Measurements from ENCODE around the gene ONECUT2. TPM values are rescaled to one million over a fixed set of nuclear protein-coding genes. Genes with fewer than 3 reads are reported as not detected.
"Not testable (repeated sequence)": the region's sequence is repeated elsewhere in the genome, so short reads cannot be mapped to it uniquely, and the experiment has no call there.

The ONECUT2 gene
- total RNA-seq, 2 experiments from 2014 or later = not detected

DNA sequence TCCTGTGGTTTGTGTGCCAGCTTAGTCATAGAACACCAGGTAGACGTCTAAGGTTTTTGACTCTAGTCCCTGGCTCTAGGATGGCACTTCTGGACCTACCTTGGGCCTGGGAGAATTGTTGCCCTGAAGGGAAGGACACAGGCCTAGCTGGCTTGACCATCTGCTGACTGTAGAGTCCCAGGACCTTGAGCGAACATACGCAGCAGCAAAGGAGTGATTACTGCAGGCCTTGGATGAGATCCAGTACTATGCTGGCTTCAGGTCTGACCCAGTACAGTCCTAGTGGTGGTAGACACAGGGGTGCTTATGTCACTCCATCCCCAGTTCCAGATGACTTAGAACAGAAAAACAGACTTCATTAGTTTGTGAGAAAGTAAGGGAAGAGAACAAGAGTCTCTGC is 45.1 kb upstream of the ONECUT2 start:
- POLR2A ChIA-PET = interaction anchor here (0.7 kb wide), 1 partner anchor 417 kb away, joined by 3 read pairs; no protein-coding TSS in a partner anchor
- TF ChIP-seq EZH2phosphoT487 (IDR thresholded peaks at IDR 0.05; ENCODE audit: borderline replicate concordance, low read depth, low read length) = no peak
- TF ChIP-seq, protein P1, sequence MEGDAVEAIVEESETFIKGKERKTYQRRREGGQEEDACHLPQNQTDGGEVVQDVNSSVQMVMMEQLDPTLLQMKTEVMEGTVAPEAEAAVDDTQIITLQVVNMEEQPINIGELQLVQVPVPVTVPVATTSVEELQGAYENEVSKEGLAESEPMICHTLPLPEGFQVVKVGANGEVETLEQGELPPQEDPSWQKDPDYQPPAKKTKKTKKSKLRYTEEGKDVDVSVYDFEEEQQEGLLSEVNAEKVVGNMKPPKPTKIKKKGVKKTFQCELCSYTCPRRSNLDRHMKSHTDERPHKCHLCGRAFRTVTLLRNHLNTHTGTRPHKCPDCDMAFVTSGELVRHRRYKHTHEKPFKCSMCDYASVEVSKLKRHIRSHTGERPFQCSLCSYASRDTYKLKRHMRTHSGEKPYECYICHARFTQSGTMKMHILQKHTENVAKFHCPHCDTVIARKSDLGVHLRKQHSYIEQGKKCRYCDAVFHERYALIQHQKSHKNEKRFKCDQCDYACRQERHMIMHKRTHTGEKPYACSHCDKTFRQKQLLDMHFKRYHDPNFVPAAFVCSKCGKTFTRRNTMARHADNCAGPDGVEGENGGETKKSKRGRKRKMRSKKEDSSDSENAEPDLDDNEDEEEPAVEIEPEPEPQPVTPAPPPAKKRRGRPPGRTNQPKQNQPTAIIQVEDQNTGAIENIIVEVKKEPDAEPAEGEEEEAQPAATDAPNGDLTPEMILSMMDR (conservative IDR thresholded peaks at IDR 0.05; ENCODE audit: low read length) = no peak

DNA sequence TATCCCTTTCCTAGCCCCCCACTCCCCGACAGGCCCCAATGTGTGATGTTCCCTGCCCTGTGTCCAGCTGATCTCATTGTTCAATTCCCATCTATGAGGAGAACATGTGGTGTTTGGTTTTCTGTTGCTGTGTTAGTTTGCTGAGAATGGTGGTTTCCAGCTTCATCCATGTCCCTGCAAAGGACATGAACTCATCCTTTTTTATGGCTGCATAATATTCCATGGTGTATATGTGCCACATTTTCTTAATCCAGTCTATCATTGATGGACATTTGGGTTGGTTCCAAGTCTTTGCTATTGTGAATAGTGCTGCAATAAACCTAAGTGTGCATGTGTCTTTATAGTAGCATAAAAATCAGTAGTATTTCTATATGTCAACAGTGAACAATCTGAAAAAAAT is 40.4 kb upstream of the ONECUT2 start:
- H4K20me1 ChIP-seq (ENCODE audit: insufficient read depth, low read length); H3K36me3 ChIP-seq (ENCODE audit: insufficient read depth, low read length); H3K4me3 ChIP-seq (ENCODE audit: low read depth, low read length, poor library complexity, severe bottlenecking); POLR2A ChIA-PET; DNase-seq (ENCODE audit: low spot score); H2AFZ ChIP-seq (ENCODE audit: low read length); H3K4me2 ChIP-seq (ENCODE audit: low read length); H3K79me2 ChIP-seq (ENCODE audit: insufficient read depth, low read depth, low read length); H3K9me2 ChIP-seq (ENCODE audit: insufficient read depth, low read length); intact Hi-C loops (cut with micrococcal nuclease; ENCODE audit: unreplicated experiment); CTCF ChIA-PET (ENCODE audit: unreplicated experiment); H3K9me3 ChIP-seq (ENCODE audit: low read length); H3K27ac ChIP-seq (ENCODE audit: low read depth, low read length, poor library complexity, severe bottlenecking); BruUV-seq (replicated peaks); H3K4me1 ChIP-seq (ENCODE audit: insufficient read depth, low read length, poor library complexity, severe bottlenecking): not testable (repeated sequence)

More for the DNA sequence above, 45.1 kb upstream of the ONECUT2 start:
- Histone ChIP-seq H4K20me1 (ENCODE audit: insufficient read depth, low read length) (no peaks in the 10 kb centered on the region), H3K9me2 (ENCODE audit: insufficient read depth, low read length) (no peaks in the 10 kb centered on the region), H2AFZ (ENCODE audit: low read length) (no peak overlapping the region), H3K4me3 (ENCODE audit: low read depth, low read length, poor library complexity, severe bottlenecking) (no peak overlapping the region), H3K4me1 (ENCODE audit: insufficient read depth, low read length, poor library complexity, severe bottlenecking) (no peaks in the 10 kb centered on the region), H3K27ac (ENCODE audit: low read depth, low read length, poor library complexity, severe bottlenecking) (no peak overlapping the region), H3K36me3 (ENCODE audit: insufficient read depth, low read length) (no peaks in the 10 kb centered on the region), H3K9me3 (ENCODE audit: low read length) (no peaks in the 10 kb centered on the region), H3K79me2 (ENCODE audit: insufficient read depth, low read depth, low read length) (no peaks in the 10 kb centered on the region), H3K4me2 (ENCODE audit: low read length) (no peak overlapping the region)
- intact Hi-C loops (cut with micrococcal nuclease; ENCODE audit: unreplicated experiment) = no loop called here
- CTCF ChIA-PET (ENCODE audit: unreplicated experiment) = no interaction called here
- DNase-seq (ENCODE audit: low spot score) = no peak
- BruUV-seq (replicated peaks) = no TSS peak

DNA sequence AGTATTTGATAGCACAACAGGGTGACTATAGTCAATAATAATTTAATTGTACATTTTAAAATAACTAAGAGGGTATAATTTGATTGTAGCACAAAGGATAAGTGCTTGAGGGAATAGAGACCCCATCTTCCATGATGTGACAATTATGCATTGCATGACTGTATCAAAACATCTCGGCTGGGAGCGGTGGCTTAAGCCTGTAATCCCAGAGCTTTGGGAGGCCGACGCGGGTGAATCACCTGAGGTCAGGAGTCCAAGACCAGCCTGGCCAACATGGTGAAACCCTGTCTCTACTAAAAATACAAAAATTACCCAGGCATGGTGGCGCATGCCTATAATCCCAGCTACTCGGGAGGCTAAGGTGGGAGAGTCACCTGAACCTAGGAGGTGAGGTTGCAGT is 38.3 kb upstream of the ONECUT2 start:
- H2AFZ ChIP-seq (ENCODE audit: low read length); H3K4me2 ChIP-seq (ENCODE audit: low read length); POLR2A ChIA-PET; H4K20me1 ChIP-seq (ENCODE audit: insufficient read depth, low read length); H3K4me1 ChIP-seq (ENCODE audit: insufficient read depth, low read length, poor library complexity, severe bottlenecking); H3K79me2 ChIP-seq (ENCODE audit: insufficient read depth, low read depth, low read length); H3K9me3 ChIP-seq (ENCODE audit: low read length); intact Hi-C loops (cut with micrococcal nuclease; ENCODE audit: unreplicated experiment); H3K9me2 ChIP-seq (ENCODE audit: insufficient read depth, low read length); H3K36me3 ChIP-seq (ENCODE audit: insufficient read depth, low read length); DNase-seq (ENCODE audit: low spot score); H3K4me3 ChIP-seq (ENCODE audit: low read depth, low read length, poor library complexity, severe bottlenecking); BruUV-seq (replicated peaks); CTCF ChIA-PET (ENCODE audit: unreplicated experiment); H3K27ac ChIP-seq (ENCODE audit: low read depth, low read length, poor library complexity, severe bottlenecking): not testable (repeated sequence)

DNA sequence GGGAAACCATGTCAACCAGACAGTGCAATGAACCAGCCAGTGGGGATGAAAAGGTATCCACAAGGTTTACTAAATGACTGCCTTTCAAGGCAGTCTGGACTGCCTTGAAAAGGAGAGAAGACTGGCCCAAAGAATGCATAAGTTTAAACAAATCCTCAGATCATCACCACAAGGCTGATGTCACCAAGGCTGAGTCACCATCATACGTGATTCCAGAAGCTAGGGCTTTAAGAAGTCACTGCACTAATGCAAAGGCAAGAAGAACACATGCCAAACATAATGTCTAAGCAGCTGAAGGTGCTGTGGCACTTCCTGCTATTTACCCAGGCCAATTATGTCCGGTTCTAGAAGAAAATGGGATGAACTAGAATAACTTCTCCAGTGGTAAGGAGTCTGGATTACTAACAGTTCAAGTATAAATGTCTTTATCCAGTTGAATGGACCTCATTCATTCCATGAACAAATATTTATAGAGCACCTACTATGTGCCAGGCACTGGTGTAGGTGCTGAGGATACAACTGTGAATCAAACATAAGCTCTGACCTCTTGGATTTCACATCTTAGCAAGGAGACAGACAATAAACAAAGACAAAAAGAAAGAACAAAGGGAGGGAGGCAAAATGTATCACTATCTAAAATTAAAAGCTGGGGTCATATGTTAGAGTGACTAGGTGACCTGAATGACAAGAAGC is 37.6 kb upstream of the ONECUT2 start:
- H3K4me1 ChIP-seq (ENCODE audit: insufficient read depth, low read length, poor library complexity, severe bottlenecking) = no peaks in the 10 kb centered on the region
- BruUV-seq (replicated peaks) = no TSS peak
- no peak overlapping the region for H3K27ac ChIP-seq (ENCODE audit: low read depth, low read length, poor library complexity, severe bottlenecking)
- intact Hi-C loops (cut with micrococcal nuclease; ENCODE audit: unreplicated experiment) = no loop called here
- CTCF ChIA-PET (ENCODE audit: unreplicated experiment) = no interaction called here
- H3K4me2 ChIP-seq (ENCODE audit: low read length) = no peak overlapping the region
- no peaks in the 10 kb centered on the region for H3K9me2 ChIP-seq (ENCODE audit: insufficient read depth, low read length)
- no peak overlapping the region for H2AFZ ChIP-seq (ENCODE audit: low read length)
- no peak overlapping the region for H3K4me3 ChIP-seq (ENCODE audit: low read depth, low read length, poor library complexity, severe bottlenecking)
- H4K20me1 ChIP-seq (ENCODE audit: insufficient read depth, low read length) = no peaks in the 10 kb centered on the region
- DNase-seq (ENCODE audit: low spot score) = no peak
- H3K9me3 ChIP-seq (ENCODE audit: low read length) = no peaks in the 10 kb centered on the region
- TF ChIP-seq, protein P1 (conservative IDR thresholded peaks at IDR 0.05; ENCODE audit: low read length) = no peak
- no peak for TF ChIP-seq EZH2phosphoT487 (IDR thresholded peaks at IDR 0.05; ENCODE audit: borderline replicate concordance, low read depth, low read length)
- no peaks in the 10 kb centered on the region for H3K36me3 ChIP-seq (ENCODE audit: insufficient read depth, low read length)
- H3K79me2 ChIP-seq (ENCODE audit: insufficient read depth, low read depth, low read length) = no peaks in the 10 kb centered on the region
- POLR2A ChIA-PET = interaction anchor here (0.6 kb wide), 1 partner anchor 237 kb away, joined by 3 read pairs; no protein-coding TSS in a partner anchor
